Colonic mucosa (tissue), 4 donors: ENCODE results near the gene KYAT1. TPM values are rescaled to one million over a fixed set of nuclear protein-coding genes. Genes with fewer than 3 reads are reported as not detected.

Source experiments
- DNase-seq: peaks from one replicate; pipeline ENCODE4 v3.0.0-alpha.2; 2020
- H3K27ac ChIP-seq: fragments of 200-600 bp; one replicate; pipeline ENCODE4 v1.8.0; 2021
- H3K27me3 ChIP-seq: fragments of 200-600 bp; one replicate; pipeline ENCODE4 v1.8.0; 2021
- H3K36me3 ChIP-seq: fragments of 200-600 bp; one replicate; pipeline ENCODE4 v1.8.0; 2021
- H3K4me1 ChIP-seq: fragments of 200-600 bp; one replicate; pipeline ENCODE4 v1.8.0; 2021; ENCODE audit warnings: mild to moderate bottlenecking
- H3K4me3 ChIP-seq: fragments of 200-600 bp; one replicate; pipeline ENCODE4 v1.8.0; 2021
- H3K9ac ChIP-seq, 2 donors: one replicate each; pipeline ENCODE4 v1.7.0; 2013; ENCODE audit warnings: control low read depth in 2 of 2, low read depth in 2 of 2, low read length in 2 of 2
- H3K9me3 ChIP-seq: fragments of 200-600 bp; one replicate; pipeline ENCODE4 v1.8.0; 2021
- intact Hi-C: fragments of 100-400 bp; cut with DNase I; formaldehyde crosslinking; loops from one replicate; pipeline ENCODE4 v1.14.1; 2022
- total RNA-seq, 2 donors: library from RNA; stranded (reverse); fragmentation: NEBNext Ultra II Directional in 1 of 2; extraction: Animal tissue kit (Norgen Biotek cat#: 25700) in 1 of 2; gene quantifications; one replicate each; pipeline ENCODE4 v1.2.1, GENCODE V29; 2021
- TF ChIP-seq, protein P1 (sequence below): fragments of 200-600 bp; IDR thresholded peaks from one replicate; pipeline ENCODE4 v1.8.0; 2022; ENCODE audit warnings: antibody characterized with exemption, mild to moderate bottlenecking
- donor health status: healthy.
- donor health status: DM: no; HTN: no; CAD: no.
- donor health status: DM: no; HTN: no; CAD: no.

KYAT1 gene
- total RNA-seq, 2 donors from 2014 or later, result 2.0 to 5.1 TPM

- intact Hi-C loops, result no loop called here
- Histone ChIP-seq H3K4me3 (no peak overlapping the region), H3K9ac (no peak overlapping the region), H3K27ac (no peak overlapping the region), H3K36me3 (no peaks in the 10 kb centered on the region), H3K27me3 (no peaks in the 10 kb centered on the region), H3K4me1 (peaks cover 4% of the 10 kb centered on the region), H3K9me3 (no peaks in the 10 kb centered on the region)
- TF ChIP-seq, protein P1, sequence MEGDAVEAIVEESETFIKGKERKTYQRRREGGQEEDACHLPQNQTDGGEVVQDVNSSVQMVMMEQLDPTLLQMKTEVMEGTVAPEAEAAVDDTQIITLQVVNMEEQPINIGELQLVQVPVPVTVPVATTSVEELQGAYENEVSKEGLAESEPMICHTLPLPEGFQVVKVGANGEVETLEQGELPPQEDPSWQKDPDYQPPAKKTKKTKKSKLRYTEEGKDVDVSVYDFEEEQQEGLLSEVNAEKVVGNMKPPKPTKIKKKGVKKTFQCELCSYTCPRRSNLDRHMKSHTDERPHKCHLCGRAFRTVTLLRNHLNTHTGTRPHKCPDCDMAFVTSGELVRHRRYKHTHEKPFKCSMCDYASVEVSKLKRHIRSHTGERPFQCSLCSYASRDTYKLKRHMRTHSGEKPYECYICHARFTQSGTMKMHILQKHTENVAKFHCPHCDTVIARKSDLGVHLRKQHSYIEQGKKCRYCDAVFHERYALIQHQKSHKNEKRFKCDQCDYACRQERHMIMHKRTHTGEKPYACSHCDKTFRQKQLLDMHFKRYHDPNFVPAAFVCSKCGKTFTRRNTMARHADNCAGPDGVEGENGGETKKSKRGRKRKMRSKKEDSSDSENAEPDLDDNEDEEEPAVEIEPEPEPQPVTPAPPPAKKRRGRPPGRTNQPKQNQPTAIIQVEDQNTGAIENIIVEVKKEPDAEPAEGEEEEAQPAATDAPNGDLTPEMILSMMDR, result no peak
- no peak for DNase-seq
Measured at GRCh38 chr9:128788445-128788844, 93.3 kb downstream of the KYAT1 start.

- Histone ChIP-seq H3K27me3 (no peaks in the 10 kb centered on the region), H3K4me3 (peak overlapping the region; percentile 100), H3K4me1 (peaks cover 4% of the 10 kb centered on the region), H3K9me3 (no peaks in the 10 kb centered on the region), H3K27ac (peak overlapping the region; percentile 77), H3K9ac (peak overlapping the region; percentile 86 to 87), H3K36me3 (no peaks in the 10 kb centered on the region)
- intact Hi-C loops, result no loop called here
- peak; percentile 51 for DNase-seq
- TF ChIP-seq, protein P1, result no peak
Measured at GRCh38 chr9:128787659-128788058, 94.1 kb downstream of the KYAT1 start.

DNA sequence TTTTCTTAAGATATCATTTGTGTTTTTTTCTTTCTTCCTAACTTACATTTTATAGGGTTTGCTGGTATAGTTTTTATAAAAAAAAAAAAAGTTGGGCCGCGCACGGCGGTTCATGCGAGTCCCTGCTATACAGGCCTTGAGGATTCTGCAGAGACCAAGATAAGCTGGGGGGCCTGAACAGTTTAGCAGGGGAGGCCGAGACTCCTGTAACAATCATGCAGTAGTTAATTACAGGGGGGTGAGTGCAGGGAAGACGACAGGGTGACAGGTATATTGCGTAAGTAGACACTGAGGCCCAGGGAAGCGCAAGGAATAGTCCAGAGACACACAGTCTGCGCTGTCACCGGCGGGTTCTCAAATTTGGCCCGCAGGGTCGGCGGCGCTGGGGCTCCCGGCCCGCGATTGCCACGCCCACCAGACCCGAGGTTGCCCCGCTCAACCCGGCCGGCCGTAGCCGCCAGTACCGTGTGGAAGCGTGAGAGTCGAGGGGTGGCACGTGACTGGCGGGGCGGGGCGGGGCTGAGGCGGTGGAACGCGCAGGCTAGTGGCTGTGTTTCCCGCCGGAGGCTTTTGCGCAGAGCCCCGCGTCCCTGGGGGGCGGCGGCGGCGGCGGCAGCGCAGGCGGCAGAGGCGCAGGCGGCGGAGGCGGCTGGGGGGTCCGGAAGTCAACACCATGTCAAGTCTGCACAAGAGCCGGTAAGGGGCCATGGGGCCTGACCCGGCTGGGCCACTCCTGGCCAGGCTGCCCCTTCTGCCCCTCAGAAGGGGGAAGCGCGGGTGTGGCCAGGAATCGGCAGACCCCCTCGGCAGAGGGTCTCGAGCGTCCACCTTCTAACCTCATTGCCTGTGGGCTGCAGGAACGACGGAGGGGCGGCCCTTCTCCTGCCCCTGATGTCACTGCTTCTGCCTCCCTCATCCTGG is 94.8 kb downstream of the KYAT1 start, which contains the start of gene TBC1D13:
TSS of gene TBC1D13 (plus strand) at position 573 of the 921 bp plus-strand sequence. CDS start at position 674, 101 bp downstream.
- Histone ChIP-seq H3K27ac (peak within 1 kb of the TSS; percentile 77), H3K9me3 (no peaks in the 10 kb centered on the region), H3K4me3 (peak within 1 kb of the TSS; percentile 100), H3K9ac (peak within 1 kb of the TSS; percentile 86 to 87), H3K27me3 (no peaks in the 10 kb centered on the region), H3K4me1 (peaks cover 4% of the 10 kb centered on the region), H3K36me3 (no peaks in the 10 kb centered on the region)
- intact Hi-C loops, result no loop called here
- DNase-seq, result peak; percentile 93
- TF ChIP-seq, protein P1, result no peak

DNA sequence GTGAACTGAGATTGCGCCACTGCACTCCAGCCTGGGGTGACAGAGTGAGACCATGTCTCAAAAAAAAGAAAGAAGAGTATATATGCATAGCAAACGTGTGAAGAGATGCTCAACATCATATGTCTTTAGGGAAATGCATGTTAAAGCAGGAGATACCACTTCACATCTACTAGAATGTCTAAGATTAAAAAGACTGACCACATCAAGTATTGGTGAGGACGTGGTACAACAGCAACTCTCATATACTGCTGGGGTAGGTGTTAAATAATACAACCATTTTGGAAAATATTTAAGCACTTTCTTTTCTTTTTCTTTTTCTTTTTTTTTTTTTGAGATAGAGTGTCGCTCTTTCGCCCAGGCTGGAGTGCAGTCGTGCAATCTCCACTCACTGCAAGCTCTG is 96.3 kb downstream of the KYAT1 start:
- TF ChIP-seq, protein P1, result no peak
- H3K27ac ChIP-seq, result no peak overlapping the region
- H3K4me1 ChIP-seq, result peaks cover 4% of the 10 kb centered on the region
- H3K27me3 ChIP-seq, result no peaks in the 10 kb centered on the region
- no peaks in the 10 kb centered on the region for H3K9me3 ChIP-seq
- intact Hi-C loops, result no loop called here
- H3K9ac ChIP-seq, result no peak overlapping the region
- no peak for DNase-seq
- no peaks in the 10 kb centered on the region for H3K36me3 ChIP-seq
- no peak overlapping the region for H3K4me3 ChIP-seq

Other genes starting within 250 kb of the KYAT1 start
- 100 to 1,000 TPM in 1 of 2 donors, 10 to 100 TPM in 1; 39.7 to 152 TPM for gene DYNC2I2, start 225.1 kb downstream of the KYAT1 start, total RNA-seq
- 100 to 1,000 TPM; 222 to 348 TPM for gene SET, start 192.7 kb downstream of the KYAT1 start, total RNA-seq
- 1 to 10 TPM; 2.8 to 7.5 TPM for gene PKN3, start 179.4 kb downstream of the KYAT1 start, total RNA-seq
- 100 to 1,000 TPM in 1 of 2 donors, 10 to 100 TPM in 1; 69.9 to 129 TPM for gene ZDHHC12, start 157.8 kb downstream of the KYAT1 start, total RNA-seq
- gene ZER1, start 110.0 kb downstream of the KYAT1 start, total RNA-seq, result 10 to 100 TPM; 35.1 to 54.7 TPM
- gene TBC1D13, start 94.7 kb downstream of the KYAT1 start, total RNA-seq, result 10 to 100 TPM; 17.4 to 21.6 TPM
- 10 to 100 TPM; 59.5 to 66.4 TPM for gene ENDOG, start 63.5 kb downstream of the KYAT1 start, total RNA-seq
- 10 to 100 TPM; 25.1 to 66.6 TPM for gene SPOUT1, start 52.2 kb downstream of the KYAT1 start, total RNA-seq
- 10 to 100 TPM; 26.5 to 31.5 TPM for gene LRRC8A, start 183 bp upstream of the KYAT1 start, total RNA-seq
- gene PHYHD1, start 39.0 kb upstream of the KYAT1 start, total RNA-seq, result 1 to 10 TPM; 1.8 to 6.6 TPM
- 10 to 100 TPM in 1 of 2 donors, 1 to 10 TPM in 1; 7.9 to 15.8 TPM for gene DOLK, start 65.7 kb upstream of the KYAT1 start, total RNA-seq
- 10 to 100 TPM; 26.8 to 43.9 TPM for gene NUP188, start 65.7 kb upstream of the KYAT1 start, total RNA-seq
- gene SH3GLB2, start 146.4 kb upstream of the KYAT1 start, total RNA-seq, result 100 to 1,000 TPM; 109 to 110 TPM
- gene MIGA2, start 154.7 kb upstream of the KYAT1 start, total RNA-seq, result 10 to 100 TPM; 47.4 to 74.8 TPM
- gene DOLPP1, start 199.2 kb upstream of the KYAT1 start, total RNA-seq, result 10 to 100 TPM; 33.9 to 37.3 TPM
- 10 to 100 TPM; 62.3 to 78.3 TPM for gene CRAT, start 228.8 kb upstream of the KYAT1 start, total RNA-seq
- gene PTPA, start 229.5 kb upstream of the KYAT1 start, total RNA-seq, result 100 to 1,000 TPM in 1 of 2 donors, 10 to 100 TPM in 1; 94.5 to 142 TPM